K562 (cell line): Measurements from ENCODE around the gene MMS19. TPM values are rescaled to one million over a fixed set of nuclear protein-coding genes. Genes with fewer than 3 reads are reported as not detected.

ENCODE experiments used
- ATAC-seq: fragments of 200-7000 bp; cut with Tn5 transposase; 3 replicates; pipeline ENCODE4 v1.9.1; 2020; ENCODE audit warnings: moderate library complexity
- BruUV-seq: library from RNA; stranded (reverse); fragments of 400-500 nt; replicated peaks from 2 replicates; lab custom pipeline; 2021; lab: Mats Ljungman, UMichigan
- CTCF ChIA-PET: fragments of 300-600 bp; formaldehyde crosslinking; extraction: SDS; loops from one replicate; lab custom pipeline; 2021; ENCODE audit warnings: low intra/inter-chr PET ratio; lab: Yijun Ruan, JAX
- POLR2A ChIA-PET: fragments of 300-600, 350-650 bp; sonication (Branson Sonifier 250); formaldehyde crosslinking; extraction: SDS; loops from one replicate; lab custom pipeline; 2021; ENCODE audit warnings: antibody characterized with exemption, inconsistent platforms; lab: Yijun Ruan, JAX
- DNase-seq, 4 experiments: peaks; one replicate each; pipeline versions ENCODE4 v3.0.0 to v3.0.0-alpha.2; 2011 to 2018; ENCODE audit warnings: low spot score in 3 of 4, mixed read lengths in 3 of 4; ENCODE audit errors: extremely low read depth in 1 of 4
- FAIRE-seq: peaks from 2 replicates; lab custom pipeline; 2011; peaks lifted over from hg19 to GRCh38; lab: Jason Lieb, UNC
- H2AFZ ChIP-seq: 2 replicates; pipeline ENCODE4 v1.6.0; 2011; ENCODE audit warnings: low read depth, low read length, control low read depth, inconsistent platforms
- H3K27ac ChIP-seq: fragments of 200-600 bp; 3 replicates; pipeline ENCODE4 v1.8.0; 2011; ENCODE audit warnings: low read depth, mild to moderate bottlenecking, control low read depth, inconsistent platforms, low read length, moderate library complexity, mixed read lengths; ENCODE audit errors: extremely low read depth
- H3K27me3 ChIP-seq, 2 experiments: fragments of 300-600 bp in 1 of 2; 2 replicates in 1 of 2; 3 replicates in 1 of 2; pipeline versions ENCODE4 v1.6.0 to v1.8.0; 2011; ENCODE audit warnings: inconsistent platforms in 2 of 2, low read length in 2 of 2, mild to moderate bottlenecking in 1 of 2, mixed read lengths in 1 of 2, moderate library complexity in 1 of 2; ENCODE audit not compliant: control insufficient read depth in 2 of 2, insufficient read depth in 2 of 2
- H3K36me3 ChIP-seq: fragments of 300-600 bp; 3 replicates; pipeline ENCODE4 v1.8.0; 2011; ENCODE audit warnings: mild to moderate bottlenecking, low read length, inconsistent platforms; ENCODE audit not compliant: control insufficient read depth, insufficient read depth
- H3K4me1 ChIP-seq, 2 experiments: fragments of 200-600 bp in 1 of 2; replicated peaks in 1 of 2; 2 replicates in 1 of 2; 3 replicates in 1 of 2; pipeline versions ENCODE4 v1.5.1 to v1.8.0; 2011; ENCODE audit warnings: inconsistent platforms in 2 of 2, low read length in 2 of 2, mild to moderate bottlenecking in 1 of 2, mixed read lengths in 1 of 2, moderate library complexity in 1 of 2; ENCODE audit not compliant: control insufficient read depth in 2 of 2, insufficient read depth in 2 of 2
- H3K4me2 ChIP-seq: 2 replicates; pipeline ENCODE4 v1.6.1; 2011; ENCODE audit warnings: low read length, control low read depth, inconsistent platforms, mixed read lengths; ENCODE audit not compliant: insufficient read depth
- H3K4me3 ChIP-seq: fragments of 200-600 bp; sonication (generic), shearing (Covaris generic); 2 replicates; pipeline ENCODE4 v1.5.1; 2016; ENCODE audit warnings: control low read depth, inconsistent platforms
- H3K79me2 ChIP-seq: fragments of 200-600 bp; 3 replicates; pipeline ENCODE4 v1.8.0; 2011; ENCODE audit warnings: low read length, inconsistent platforms; ENCODE audit not compliant: control insufficient read depth, insufficient read depth
- H3K9ac ChIP-seq, 2 experiments: 2 replicates each; pipeline versions ENCODE4 v1.6.0 to v1.6.1; 2011; ENCODE audit warnings: low read depth in 2 of 2, low read length in 2 of 2, control low read depth in 1 of 2, inconsistent platforms in 1 of 2, mild to moderate bottlenecking in 1 of 2, mixed read lengths in 1 of 2; ENCODE audit not compliant: insufficient read depth in 1 of 2
- H3K9me1 ChIP-seq: one replicate; pipeline ENCODE4 v1.6.0; 2011; ENCODE audit warnings: inconsistent platforms, mild to moderate bottlenecking, low read length, moderate library complexity; ENCODE audit not compliant: control insufficient read depth, insufficient read depth
- H3K9me3 ChIP-seq: replicated peaks from 2 replicates; pipeline ENCODE4 v1.5.1; 2011; ENCODE audit warnings: low read depth, low read length, inconsistent platforms; ENCODE audit not compliant: control insufficient read depth, insufficient read depth
- H4K20me1 ChIP-seq: replicated peaks from 2 replicates; pipeline ENCODE4 v1.6.1; 2011; ENCODE audit warnings: low read length, inconsistent platforms, mixed read lengths; ENCODE audit not compliant: control insufficient read depth, insufficient read depth
- COPS2 ChIP-seq: fragments of 450-650 bp; conservative IDR thresholded peaks from 2 replicates; pipeline ENCODE4 v1.6.1; 2016; ENCODE audit warnings: mild to moderate bottlenecking, moderate library complexity
- FOXJ3 ChIP-seq: sonication (generic); formaldehyde crosslinking; IDR thresholded peaks from 2 replicates; pipeline ENCODE4 v1.4.0; 2020; ENCODE audit warnings: mild to moderate bottlenecking, missing genetic modification reagents
- HDAC2 ChIP-seq: fragments of 450-650 bp; IDR thresholded peaks from 2 replicates; pipeline ENCODE4 v1.6.1; 2016; ENCODE audit warnings: mild to moderate bottlenecking
- KDM2B ChIP-seq: fragments of 250-450 bp; sonication (Bioruptor Pico); IDR thresholded peaks from 2 replicates; pipeline ENCODE4 v1.8.0; 2021; ENCODE audit warnings: mild to moderate bottlenecking, moderate library complexity
- REST ChIP-seq, 2 experiments: fragments of 450-650 bp; formaldehyde crosslinking in 1 of 2; IDR thresholded peaks; 2 replicates each; pipeline versions ENCODE4 v1.4.0 to v1.6.1; 2014 to 2020; ENCODE audit warnings: mild to moderate bottlenecking in 2 of 2, borderline replicate concordance in 1 of 2, low read depth in 1 of 2
- TAL1 ChIP-seq: fragments of 450-650 bp; IDR thresholded peaks from 2 replicates; pipeline ENCODE4 v1.6.1; 2016; ENCODE audit warnings: mild to moderate bottlenecking
- TFAM ChIP-seq: fragments of 250-450 bp; sonication (Bioruptor Pico); conservative IDR thresholded peaks from 2 replicates; pipeline ENCODE4 v1.5.0; 2021; ENCODE audit warnings: mild to moderate bottlenecking, moderate library complexity
- ZBTB34 ChIP-seq: fragments of 250-450 bp; sonication (Bioruptor Pico); IDR thresholded peaks from 2 replicates; pipeline ENCODE4 v1.8.0; 2021; ENCODE audit warnings: mild to moderate bottlenecking, moderate library complexity
- ZNF134 ChIP-seq: fragments of 250-450 bp; sonication (Bioruptor Pico); conservative IDR thresholded peaks from 2 replicates; pipeline ENCODE4 v1.4.0; 2020
- WGBS: fragments of 100-300 bp; shearing (Covaris generic); methylation state at CpG from one replicate; pipeline ENCODE4 v1.1.6; 2016; ENCODE audit warnings: low coverage, mixed read lengths; ENCODE audit not compliant: insufficient coverage; ENCODE audit errors: missing lambda C conversion rate; 5-methylcytosine and 5-hydroxymethylcytosine counted together
- in situ Hi-C: fragments of 300-500 bp; cut with MboI; formaldehyde crosslinking; loops from 4 replicates; pipeline ENCODE4 v1.15.0; 2018; ENCODE audit warnings: inconsistent platforms, mixed read lengths
- intact Hi-C: fragments of 100-400 bp; cut with micrococcal nuclease; formaldehyde crosslinking; loops from 2 replicates; pipeline ENCODE4 v1.14.2; 2022
- polyA plus RNA-seq, 8 experiments: library from polyadenylated mRNA; depleted of rRNA in 4 of 8; stranded (reverse) in 5 of 8; unstranded in 3 of 8; fragments of >200 nt; fragmentation: Nextera tagmentation in 2 of 8; fragmentation: Illumina TruSeq in 1 of 8; extraction: Ambion mirVana in 2 of 8; extraction: Trizol in 1 of 8; gene quantifications; 2 replicates each; pipeline versions ENCODE4 v1.2.1 to v1.2.3, GENCODE V29; 2011 to 2014; ENCODE audit warnings: inconsistent platforms in 1 of 8, missing spikeins in 1 of 8
- total RNA-seq, 7 experiments: library from RNA; depleted of rRNA in 6 of 7; stranded (reverse); fragments of >200 nt in 6 of 7; fragmentation: Illumina TruSeq in 2 of 7; extraction: Trizol in 2 of 7; gene quantifications; 2 replicates each; pipeline versions ENCODE4 v1.2.1 to v1.2.3, GENCODE V29; 2011 to 2021; ENCODE audit warnings: low replicate concordance in 1 of 7
- TF ChIP-seq, protein P1 (sequence below): fragments of 150-350 bp; IDR thresholded peaks from 2 replicates; pipeline ENCODE4 v1.6.1; 2014; ENCODE audit warnings: low read depth, mild to moderate bottlenecking, low read length, borderline replicate concordance

The MMS19 gene
- total and polyA plus RNA-seq, 9 of the 15 experiments (the other 6 are each of a cell fraction or from before 2014, with no cell fraction given) = 40.1 to 110 (median 62.9) TPM

DNA sequence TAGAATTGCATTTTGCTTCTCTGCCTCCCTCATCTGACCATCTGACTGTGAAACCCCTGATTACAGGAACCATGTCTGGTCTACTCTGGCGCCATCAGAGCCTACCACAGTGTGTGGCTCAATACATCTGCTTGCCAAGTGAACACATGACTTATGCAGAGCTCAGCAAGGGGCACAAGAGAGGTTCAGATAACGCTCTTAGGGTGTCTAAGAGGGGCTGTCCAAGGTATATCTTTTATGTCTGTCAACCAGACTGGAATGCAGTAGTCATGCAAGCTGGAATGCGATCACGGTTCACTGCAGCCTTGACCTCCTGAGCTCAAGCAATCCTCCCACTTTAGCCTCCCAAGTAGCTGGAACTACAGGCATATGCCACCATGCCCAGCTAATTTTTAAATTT is 86.8 kb downstream of the MMS19 start:
- ChIA-PET CTCF (no interaction called here), POLR2A (interaction anchor here (1.1 to 2.1 kb wide), 3 partner anchors 10 to 17 kb away, joined by 3 to 6 read pairs (median 5); partner anchors contain the start of gene RRP12)
- no TSS peak for BruUV-seq
- no peaks in the 10 kb centered on the region for H3K9me1 ChIP-seq
- H3K9me3 ChIP-seq = no peaks in the 10 kb centered on the region
- no peaks in the 10 kb centered on the region for H4K20me1 ChIP-seq
- H3K4me1 ChIP-seq = peaks cover 19 to 23% of the 10 kb centered on the region in 2 experiments; a peak in 3 of 5 replicates
- 27% methylated on average over 2 of the region's 4 CpGs for WGBS
- DNase-seq = peak in 1 of 4 experiments; percentile 26
- H3K9ac ChIP-seq = no peak overlapping the region
- no peak overlapping the region for H3K4me2 ChIP-seq
- ATAC-seq = no peak
- in situ Hi-C loops = no loop called here
- no peaks in the 10 kb centered on the region for H3K79me2 ChIP-seq
- no peaks in the 10 kb centered on the region for H3K27me3 ChIP-seq
- H3K4me3 ChIP-seq = no peak overlapping the region
- FAIRE-seq = no peak
- intact Hi-C loops = no loop called here
- H3K36me3 ChIP-seq = no peaks in the 10 kb centered on the region; the same call in 2 of the 3 replicates
- H2AFZ ChIP-seq = peak overlapping the region; percentile 77
- no peak overlapping the region for H3K27ac ChIP-seq
- TF ChIP-seq REST (IDR thresholded peaks at IDR 0.05; ENCODE audit: borderline replicate concordance) (peak; percentile 39; the same call in 1 of the 2 replicates), REST (CRISPR knock-in tag; IDR thresholded peaks at IDR 0.05; ENCODE audit: low read depth) (no peak), ZBTB34 (CRISPR knock-in tag) (no peak), COPS2 (no peak), ZNF134 (CRISPR knock-in tag) (no peak), TFAM (no peak), KDM2B (no peak), TAL1 (no peak), FOXJ3 (CRISPR knock-in tag) (no peak), HDAC2 (no peak)
- TF ChIP-seq, protein P1, sequence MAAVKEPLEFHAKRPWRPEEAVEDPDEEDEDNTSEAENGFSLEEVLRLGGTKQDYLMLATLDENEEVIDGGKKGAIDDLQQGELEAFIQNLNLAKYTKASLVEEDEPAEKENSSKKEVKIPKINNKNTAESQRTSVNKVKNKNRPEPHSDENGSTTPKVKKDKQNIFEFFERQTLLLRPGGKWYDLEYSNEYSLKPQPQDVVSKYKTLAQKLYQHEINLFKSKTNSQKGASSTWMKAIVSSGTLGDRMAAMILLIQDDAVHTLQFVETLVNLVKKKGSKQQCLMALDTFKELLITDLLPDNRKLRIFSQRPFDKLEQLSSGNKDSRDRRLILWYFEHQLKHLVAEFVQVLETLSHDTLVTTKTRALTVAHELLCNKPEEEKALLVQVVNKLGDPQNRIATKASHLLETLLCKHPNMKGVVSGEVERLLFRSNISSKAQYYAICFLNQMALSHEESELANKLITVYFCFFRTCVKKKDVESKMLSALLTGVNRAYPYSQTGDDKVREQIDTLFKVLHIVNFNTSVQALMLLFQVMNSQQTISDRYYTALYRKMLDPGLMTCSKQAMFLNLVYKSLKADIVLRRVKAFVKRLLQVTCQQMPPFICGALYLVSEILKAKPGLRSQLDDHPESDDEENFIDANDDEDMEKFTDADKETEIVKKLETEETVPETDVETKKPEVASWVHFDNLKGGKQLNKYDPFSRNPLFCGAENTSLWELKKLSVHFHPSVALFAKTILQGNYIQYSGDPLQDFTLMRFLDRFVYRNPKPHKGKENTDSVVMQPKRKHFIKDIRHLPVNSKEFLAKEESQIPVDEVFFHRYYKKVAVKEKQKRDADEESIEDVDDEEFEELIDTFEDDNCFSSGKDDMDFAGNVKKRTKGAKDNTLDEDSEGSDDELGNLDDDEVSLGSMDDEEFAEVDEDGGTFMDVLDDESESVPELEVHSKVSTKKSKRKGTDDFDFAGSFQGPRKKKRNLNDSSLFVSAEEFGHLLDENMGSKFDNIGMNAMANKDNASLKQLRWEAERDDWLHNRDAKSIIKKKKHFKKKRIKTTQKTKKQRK = no peak
